ENCODE measurements around the gene ENKD1.

Gene ENKD1

GRCh38 chr16:67672739-67673662 lies 6.5 kb upstream of the ENKD1 start:
- peaks cover 16% of the 10 kb centered on the region for H3K4me1 Mint-ChIP-seq (ENCODE audit: low read depth)
- no peak overlapping the region for H3K27ac Mint-ChIP-seq
- no peaks in the 10 kb centered on the region for H3K36me3 Mint-ChIP-seq (ENCODE audit: low read depth)

GRCh38 chr16:67672306-67672705 lies 5.8 kb upstream of the ENKD1 start:
- H3K4me1 Mint-ChIP-seq (ENCODE audit: low read depth) = peaks cover 20% of the 10 kb centered on the region
- H3K36me3 Mint-ChIP-seq (ENCODE audit: low read depth) = no peaks in the 10 kb centered on the region
- no peaks in the 10 kb centered on the region for H3K9me3 Mint-ChIP-seq
- H3K27ac Mint-ChIP-seq = no peak overlapping the region
- H3K4me3 Mint-ChIP-seq = no peak overlapping the region
- no peaks in the 10 kb centered on the region for H3K27me3 Mint-ChIP-seq

More at GRCh38 chr16:67672739-67673662, 6.5 kb upstream of the ENKD1 start:
- Mint-ChIP-seq H3K27me3 (no peaks in the 10 kb centered on the region), H3K9me3 (no peaks in the 10 kb centered on the region), H3K4me3 (no peak overlapping the region)

DNA sequence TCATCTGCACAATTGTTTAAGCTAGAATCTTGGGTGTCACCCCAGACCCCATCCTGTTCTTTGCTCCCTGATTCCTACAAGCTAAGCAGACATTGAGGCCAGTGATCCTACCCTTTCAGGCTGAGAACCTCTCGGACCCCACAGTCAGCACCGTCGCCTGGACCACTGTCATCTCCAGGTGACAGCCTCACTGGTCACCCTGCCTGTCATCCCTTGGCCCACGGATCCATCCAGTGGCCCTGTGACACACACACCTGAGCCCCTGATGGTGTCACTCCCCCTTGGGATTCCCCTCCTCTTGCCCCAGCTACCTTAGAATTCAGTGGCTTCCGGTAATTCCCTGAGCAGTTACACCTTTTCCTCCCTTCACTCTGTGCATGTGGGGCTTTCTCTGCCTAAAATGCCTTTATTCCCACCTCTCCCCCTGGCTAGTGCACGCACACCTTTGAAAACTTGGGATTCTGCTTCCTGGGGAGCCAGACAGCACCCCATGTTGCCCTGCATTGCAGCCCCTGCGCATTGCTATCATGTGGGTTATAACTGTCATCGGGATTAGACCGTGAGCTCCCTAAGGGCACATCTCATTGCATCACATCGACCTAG lies 3.0 kb upstream of the ENKD1 start:
- H3K27me3 Mint-ChIP-seq = no peaks in the 10 kb centered on the region
- no peak overlapping the region for H3K27ac Mint-ChIP-seq
- H3K9me3 Mint-ChIP-seq = no peaks in the 10 kb centered on the region
- no peak overlapping the region for H3K4me3 Mint-ChIP-seq
- H3K4me1 Mint-ChIP-seq (ENCODE audit: low read depth) = peaks cover 31% of the 10 kb centered on the region
- no peaks in the 10 kb centered on the region for H3K36me3 Mint-ChIP-seq (ENCODE audit: low read depth)

DNA sequence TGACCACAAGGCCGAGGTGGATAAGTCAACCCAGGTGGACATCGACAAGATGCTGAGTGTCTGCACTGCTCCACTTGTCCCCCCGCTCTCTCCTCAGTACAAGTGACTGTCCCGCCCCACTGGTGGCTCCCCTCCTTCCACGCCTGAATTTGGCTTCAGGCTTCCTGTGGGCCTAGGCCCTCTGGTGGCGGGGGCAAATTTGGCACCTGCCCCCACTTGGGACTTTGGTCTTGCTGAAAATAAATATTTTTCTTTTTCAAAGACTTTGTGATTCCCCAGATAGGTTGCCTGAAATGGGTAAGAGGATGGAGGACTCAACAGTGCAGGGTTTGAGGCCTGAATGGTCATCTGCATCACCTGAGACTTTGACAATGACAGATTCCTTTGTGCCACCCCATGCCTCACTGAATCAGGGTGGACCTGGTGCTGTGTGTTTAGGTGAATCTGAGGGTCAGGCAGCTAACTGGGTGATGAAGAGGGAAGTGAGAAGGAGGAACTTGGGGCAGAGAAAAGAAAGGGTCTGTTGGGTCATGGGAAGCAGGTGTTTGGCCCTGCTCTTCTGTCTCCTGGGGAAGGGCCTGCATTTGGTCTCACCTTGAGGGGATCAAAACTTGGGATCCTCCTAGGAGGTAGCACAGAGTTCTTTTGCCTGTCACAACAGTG lies 2.1 kb upstream of the ENKD1 start:
- Mint-ChIP-seq H3K4me3 (no peak overlapping the region), H3K36me3 (ENCODE audit: low read depth) (no peaks in the 10 kb centered on the region), H3K4me1 (ENCODE audit: low read depth) (peaks cover 31% of the 10 kb centered on the region), H3K27ac (no peak overlapping the region), H3K9me3 (no peaks in the 10 kb centered on the region), H3K27me3 (no peaks in the 10 kb centered on the region)

GRCh38 chr16:67667817-67668494 lies 1.4 kb upstream of the ENKD1 start:
- Mint-ChIP-seq H3K27me3 (no peaks in the 10 kb centered on the region), H3K27ac (no peak overlapping the region), H3K9me3 (no peaks in the 10 kb centered on the region), H3K4me3 (no peak overlapping the region), H3K36me3 (ENCODE audit: low read depth) (no peaks in the 10 kb centered on the region), H3K4me1 (ENCODE audit: low read depth) (peaks cover 31% of the 10 kb centered on the region)

- Mint-ChIP-seq H3K27ac (peak overlapping the region; percentile 82), H3K27me3 (no peaks in the 10 kb centered on the region), H3K4me1 (ENCODE audit: low read depth) (peaks cover 28% of the 10 kb centered on the region), H3K9me3 (no peaks in the 10 kb centered on the region), H3K36me3 (ENCODE audit: low read depth) (no peaks in the 10 kb centered on the region), H3K4me3 (peak overlapping the region; percentile 82)
Measured at GRCh38 chr16:67667453-67667816, 885 bp upstream of the ENKD1 start.

GRCh38 chr16:67666032-67666551 lies 458 bp downstream of the ENKD1 start:
- Mint-ChIP-seq H3K4me3 (peak overlapping the region; percentile 80), H3K9me3 (no peaks in the 10 kb centered on the region), H3K36me3 (ENCODE audit: low read depth) (no peaks in the 10 kb centered on the region), H3K27ac (no peak overlapping the region), H3K4me1 (ENCODE audit: low read depth) (peaks cover 28% of the 10 kb centered on the region), H3K27me3 (no peaks in the 10 kb centered on the region)

- H3K27ac Mint-ChIP-seq = no peak overlapping the region
Measured at GRCh38 chr16:67665598-67665997, 952 bp downstream of the ENKD1 start.

DNA sequence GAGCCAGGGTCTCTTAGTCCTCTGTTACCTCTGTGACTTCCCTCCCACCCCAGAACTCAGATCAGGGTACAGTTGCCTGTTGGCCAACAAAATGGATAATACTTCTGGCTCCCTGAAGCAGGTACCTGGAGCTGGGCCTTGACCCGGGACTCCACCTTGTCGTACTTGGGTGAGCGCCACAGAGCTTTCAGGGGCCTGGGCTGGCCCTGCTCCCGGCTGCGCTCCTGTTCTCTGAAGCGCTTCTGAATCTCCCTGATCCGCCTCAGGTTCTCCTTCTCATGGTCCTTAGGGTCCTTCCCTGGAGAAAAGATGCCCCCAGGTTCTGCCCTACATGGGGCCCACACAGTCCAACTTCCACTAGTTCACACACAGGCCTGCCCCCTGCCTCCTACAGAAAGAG lies 1.7 kb downstream of the ENKD1 start:
- Mint-ChIP-seq H3K9me3 (no peaks in the 10 kb centered on the region), H3K36me3 (ENCODE audit: low read depth) (no peaks in the 10 kb centered on the region), H3K27me3 (no peaks in the 10 kb centered on the region), H3K27ac (no peak overlapping the region), H3K4me1 (ENCODE audit: low read depth) (peaks cover 27% of the 10 kb centered on the region), H3K4me3 (no peak overlapping the region)

More at GRCh38 chr16:67665598-67665997, 952 bp downstream of the ENKD1 start:
- no peaks in the 10 kb centered on the region for H3K9me3 Mint-ChIP-seq
- no peaks in the 10 kb centered on the region for H3K36me3 Mint-ChIP-seq (ENCODE audit: low read depth)
- H3K27me3 Mint-ChIP-seq = no peaks in the 10 kb centered on the region
- peaks cover 28% of the 10 kb centered on the region for H3K4me1 Mint-ChIP-seq (ENCODE audit: low read depth)
- peak overlapping the region; percentile 80 for H3K4me3 Mint-ChIP-seq

GRCh38 chr16:67664258-67664657 lies 2.3 kb downstream of the ENKD1 start:
- H3K9me3 Mint-ChIP-seq = no peaks in the 10 kb centered on the region
- H3K4me3 Mint-ChIP-seq = no peak overlapping the region
- H3K36me3 Mint-ChIP-seq (ENCODE audit: low read depth) = no peaks in the 10 kb centered on the region
- no peaks in the 10 kb centered on the region for H3K27me3 Mint-ChIP-seq
- no peak overlapping the region for H3K27ac Mint-ChIP-seq
- peaks cover 22% of the 10 kb centered on the region for H3K4me1 Mint-ChIP-seq (ENCODE audit: low read depth)

DNA sequence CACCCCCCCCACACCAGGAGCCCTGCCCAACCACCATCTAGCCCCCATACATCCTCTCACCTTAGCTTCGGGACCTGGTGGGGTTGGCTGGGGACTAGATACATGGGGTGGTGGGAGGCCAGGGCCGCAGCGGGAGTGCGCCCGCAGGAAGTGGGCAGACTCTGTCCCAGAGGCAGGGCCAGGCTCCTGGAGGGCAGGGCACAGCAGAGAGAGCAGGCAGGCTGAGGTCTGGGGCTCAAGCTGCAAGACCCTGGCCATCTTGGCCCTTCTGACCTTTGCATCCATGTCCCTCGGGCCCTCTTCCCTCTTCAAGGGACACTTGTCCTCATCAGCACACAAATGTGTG lies 2.7 kb downstream of the ENKD1 start:
- no peaks in the 10 kb centered on the region for H3K9me3 Mint-ChIP-seq

GRCh38 chr16:67663151-67663876 lies 3.2 kb downstream of the ENKD1 start:
- H3K4me3 Mint-ChIP-seq = no peak overlapping the region
- peaks cover 24% of the 10 kb centered on the region for H3K4me1 Mint-ChIP-seq (ENCODE audit: low read depth)
- no peaks in the 10 kb centered on the region for H3K9me3 Mint-ChIP-seq
- no peaks in the 10 kb centered on the region for H3K36me3 Mint-ChIP-seq (ENCODE audit: low read depth)
- H3K27me3 Mint-ChIP-seq = no peaks in the 10 kb centered on the region
- H3K27ac Mint-ChIP-seq = no peak overlapping the region

More for the DNA sequence above, 2.7 kb downstream of the ENKD1 start:
- Mint-ChIP-seq H3K4me3 (no peak overlapping the region), H3K36me3 (ENCODE audit: low read depth) (no peaks in the 10 kb centered on the region), H3K4me1 (ENCODE audit: low read depth) (peaks cover 24% of the 10 kb centered on the region), H3K27ac (no peak overlapping the region), H3K27me3 (no peaks in the 10 kb centered on the region)

GRCh38 chr16:67662653-67663010 lies 3.9 kb downstream of the ENKD1 start:
- Mint-ChIP-seq H3K9me3 (no peaks in the 10 kb centered on the region), H3K27me3 (no peaks in the 10 kb centered on the region), H3K36me3 (ENCODE audit: low read depth) (no peaks in the 10 kb centered on the region), H3K27ac (no peak overlapping the region), H3K4me3 (no peak overlapping the region), H3K4me1 (ENCODE audit: low read depth) (peaks cover 28% of the 10 kb centered on the region)
